ENCODE measurements around the gene KIDINS220.

- TF ChIP-seq GATA2 (IDR thresholded peaks at IDR 0.05; ENCODE audit: low read depth, low read length) (no peak), GATA3 (IDR thresholded peaks at IDR 0.05; ENCODE audit: low read depth, low read length) (no peak)
Observed at GRCh38 chr2:8701681-8702379, 135.6 kb downstream of the KIDINS220 start.
